AG10803 (cell line): Measurements from ENCODE around the gene PIRT.
A peak's percentile ranks its signal among the peaks of the same experiment; 100 is the strongest.

Experiments used
- DNase-seq: peaks from one replicate; pipeline ENCODE4 v3.0.0; 2010; ENCODE audit warnings: low read depth
- H3K4me3 ChIP-seq: 2 replicates; pipeline ENCODE4 v1.5.1; 2011; ENCODE audit warnings: mild to moderate bottlenecking, low read length, control low read depth
- CTCF ChIP-seq: conservative IDR thresholded peaks from 2 replicates; pipeline ENCODE4 v1.5.1; 2011; ENCODE audit warnings: mild to moderate bottlenecking, low read length, control low read depth, inconsistent platforms

Gene PIRT

GRCh38 chr17:10837921-10838320 is at the start of gene PIRT:
PIRT (minus strand) TSS chr17:10838087; CDS start chr17:10825645, 12,442 bp downstream.
- no peak within 1 kb of the TSS for H3K4me3 ChIP-seq
- no peak for DNase-seq
- TF ChIP-seq CTCF, result no peak

GRCh38 chr17:10881959-10882358 is 44.1 kb upstream of the PIRT start:
- DNase-seq, result no peak
- TF ChIP-seq CTCF, result no peak
- H3K4me3 ChIP-seq, result no peak overlapping the region

- no peak for DNase-seq
- no peak for TF ChIP-seq CTCF
Observed at GRCh38 chr17:10879190-10879836, 41.4 kb upstream of the PIRT start.

GRCh38 chr17:10875984-10876555 is 38.2 kb upstream of the PIRT start:
- TF ChIP-seq CTCF, result peak; percentile 64
- no peak overlapping the region for H3K4me3 ChIP-seq
- peak; percentile 10 for DNase-seq

More at GRCh38 chr17:10879190-10879836, 41.4 kb upstream of the PIRT start:
- no peak overlapping the region for H3K4me3 ChIP-seq

- no peak for TF ChIP-seq CTCF
- no peak for DNase-seq
- H3K4me3 ChIP-seq, result no peak overlapping the region
Observed at GRCh38 chr17:10875430-10875851, 37.6 kb upstream of the PIRT start.

GRCh38 chr17:10871914-10872313 is 34.0 kb upstream of the PIRT start:
- no peak for DNase-seq
- no peak for TF ChIP-seq CTCF
- H3K4me3 ChIP-seq, result no peak overlapping the region
